ENCODE data around the gene SEMA3A. TPM values are rescaled to one million over a fixed set of nuclear protein-coding genes. Genes with fewer than 3 reads are reported as not detected.

The SEMA3A gene
- total and polyA plus RNA-seq, 8 donors = 0.05 to 0.79 (median 0.46) TPM

DNA sequence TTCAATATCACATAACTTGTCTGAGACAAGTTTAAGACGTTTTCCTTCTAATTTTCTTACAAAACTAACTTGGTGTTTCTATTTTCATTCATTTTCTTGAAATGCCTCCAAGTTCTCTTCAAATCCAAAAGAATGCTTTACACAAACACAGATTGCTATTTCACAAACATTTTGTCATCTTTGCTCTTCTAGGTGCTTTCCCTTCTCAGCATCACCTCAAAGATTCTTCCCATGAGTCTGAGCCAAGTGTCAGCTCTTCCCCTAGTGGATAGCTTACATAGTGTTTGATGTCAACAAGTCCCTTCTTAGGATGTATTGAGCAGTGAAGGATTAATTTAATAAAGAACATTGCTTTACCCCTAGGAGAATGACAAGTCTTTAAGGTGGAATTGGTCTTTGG, 38.1 kb upstream of the SEMA3A start:
- no peak for FAIRE-seq
- no peak for TF ChIP-seq CTCF (IDR thresholded peaks at IDR 0.05)
- Histone ChIP-seq H3K9me3 (no peaks in the 10 kb centered on the region), H3K27me3 (no peaks in the 10 kb centered on the region), H3K36me3 (no peaks in the 10 kb centered on the region), H3K27ac (no peak overlapping the region), H3K4me1 (peaks cover 0 to 8% (median 3%) of the 10 kb centered on the region in 3 donors), H3K4me3 (no peak overlapping the region)
- WGBS, 2 donors = 15 to 21% methylated on average over 1 of the region's 1 CpG
- no peak for DNase-seq
- intact Hi-C loops (cut with DNase I) = no loop called here
- ATAC-seq = no peak

DNA sequence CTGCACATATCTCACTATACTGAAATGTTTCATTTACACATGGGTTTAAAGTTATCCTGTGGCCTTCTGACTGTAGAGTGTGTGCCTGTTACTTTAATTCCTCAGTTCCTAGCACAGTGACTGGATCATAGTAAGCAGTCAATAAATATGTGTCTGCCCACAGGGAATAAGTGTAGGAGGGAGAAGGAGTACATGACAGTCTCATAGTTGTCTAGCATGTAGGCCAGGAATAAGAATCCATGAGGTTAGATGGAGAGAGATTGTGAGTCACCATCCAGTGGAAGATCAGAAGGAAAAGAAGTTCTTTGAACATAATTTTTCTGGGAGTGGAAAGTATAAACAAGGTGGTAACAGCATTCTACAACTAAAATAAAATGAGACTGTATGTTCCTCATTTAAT, 36.6 kb upstream of the SEMA3A start:
- FAIRE-seq = no peak
- Histone ChIP-seq H3K36me3 (no peaks in the 10 kb centered on the region), H3K4me3 (no peak overlapping the region), H3K27ac (no peak overlapping the region), H3K9me3 (no peaks in the 10 kb centered on the region), H3K4me1 (peaks cover 0 to 8% (median 3%) of the 10 kb centered on the region in 3 donors), H3K27me3 (no peaks in the 10 kb centered on the region)
- intact Hi-C loops (cut with DNase I) = no loop called here
- no peak for TF ChIP-seq CTCF (IDR thresholded peaks at IDR 0.05)
- DNase-seq = no peak
- ATAC-seq = no peak

- FAIRE-seq (no peak), DNase-seq (no peak), ATAC-seq (no peak)
- Histone ChIP-seq H3K36me3 (no peaks in the 10 kb centered on the region), H3K4me3 (no peak overlapping the region), H3K9me3 (no peaks in the 10 kb centered on the region), H3K27ac (no peak overlapping the region), H3K27me3 (no peaks in the 10 kb centered on the region), H3K4me1 (peaks cover 0 to 8% (median 3%) of the 10 kb centered on the region in 3 donors)
- intact Hi-C loops (cut with DNase I) = no loop called here
- 66 to 67% methylated on average over 3 of the region's 3 CpGs for WGBS, 2 donors
- no peak for TF ChIP-seq CTCF (IDR thresholded peaks at IDR 0.05)
Measured at GRCh38 chr7:84230491-84230890, 35.9 kb upstream of the SEMA3A start.

DNA sequence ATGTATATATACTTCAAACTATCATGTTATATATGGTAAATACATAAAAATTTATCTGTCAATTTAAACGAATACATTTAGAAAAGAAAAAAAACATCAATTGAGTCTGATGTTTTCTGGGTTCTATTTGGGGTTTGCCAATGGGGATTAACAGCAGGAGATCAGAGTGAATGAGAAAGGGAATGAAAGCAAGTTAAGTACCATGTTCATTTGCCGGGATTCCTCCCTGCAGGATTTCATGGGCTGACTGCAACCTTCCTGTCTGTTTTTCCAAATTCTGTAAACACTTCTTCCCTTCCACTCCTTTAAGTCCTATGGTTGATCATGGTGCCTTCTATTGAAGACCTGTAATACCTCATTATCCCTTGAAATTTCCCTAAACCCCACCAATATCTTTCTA, 33.9 kb upstream of the SEMA3A start:
- no peak for FAIRE-seq
- WGBS, 2 donors = 63 to 64% methylated on average over 2 of the region's 2 CpGs
- intact Hi-C loops (cut with DNase I) = no loop called here

DNA sequence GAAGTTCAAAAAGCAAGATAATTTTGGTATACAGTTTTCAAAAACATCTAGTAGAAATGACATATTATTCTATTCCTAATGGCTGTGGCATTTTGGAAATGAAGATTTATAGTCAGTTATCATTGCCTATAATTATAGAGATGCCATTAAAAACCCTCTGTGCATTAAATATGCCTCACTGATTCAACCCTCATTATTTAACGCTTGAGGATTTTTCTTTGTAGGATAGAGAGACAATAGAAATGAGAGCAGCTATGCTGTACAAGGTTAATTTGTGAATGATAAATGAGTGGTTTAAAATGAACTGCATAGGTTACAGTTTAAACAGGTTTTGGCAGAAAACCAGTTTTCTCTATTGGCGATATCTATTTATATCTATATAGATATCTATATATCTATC, 32.2 kb upstream of the SEMA3A start:
- WGBS, 2 donors = 51 to 53% methylated on average over 2 of the region's 2 CpGs
- Histone ChIP-seq H3K36me3 (no peaks in the 10 kb centered on the region), H3K4me1 (peaks cover 0 to 8% (median 3%) of the 10 kb centered on the region in 3 donors), H3K27me3 (no peaks in the 10 kb centered on the region), H3K9me3 (no peaks in the 10 kb centered on the region), H3K4me3 (no peak overlapping the region), H3K27ac (no peak overlapping the region)
- TF ChIP-seq CTCF (IDR thresholded peaks at IDR 0.05) = no peak
- FAIRE-seq (no peak), DNase-seq (no peak), ATAC-seq (no peak)
- intact Hi-C loops (cut with DNase I) = no loop called here

More for the DNA sequence above, 33.9 kb upstream of the SEMA3A start:
- no peak for TF ChIP-seq CTCF (IDR thresholded peaks at IDR 0.05)
- no peak for DNase-seq
- Histone ChIP-seq H3K36me3 (no peaks in the 10 kb centered on the region), H3K9me3 (no peaks in the 10 kb centered on the region), H3K4me1 (peaks cover 0 to 8% (median 3%) of the 10 kb centered on the region in 3 donors), H3K27ac (no peak overlapping the region), H3K4me3 (no peak overlapping the region), H3K27me3 (no peaks in the 10 kb centered on the region)
- ATAC-seq = no peak

Measured in pancreas (tissue), 10 donors.